MM.1S (cell line): Measurements from ENCODE around the gene CHD9NB.

Source experiments
- CTCF ChIP-seq: fragments of 300-600 bp; sonication (generic); IDR thresholded peaks from 2 replicates; pipeline ENCODE4 v1.5.1; 2016; ENCODE audit warnings: antibody characterized with exemption, low read length, mixed read lengths
- EZH2 ChIP-seq: fragments of 300-600 bp; sonication (generic); optimal IDR thresholded peaks from 2 replicates; pipeline ENCODE3; 2017; ENCODE audit warnings: low read depth, mild to moderate bottlenecking, antibody characterized with exemption, low read length, mixed read lengths
- EZH2phosphoT487 ChIP-seq: fragments of 300-600 bp; sonication (generic); IDR thresholded peaks from 2 replicates; pipeline ENCODE4 v1.6.1; 2018; ENCODE audit warnings: antibody characterized with exemption, low read length

GRCh38 chr16:53061701-53062159 is 9.0 kb upstream of the CHD9NB start:
- TF ChIP-seq CTCF, result peak; percentile 19
- no peak for TF ChIP-seq EZH2
- TF ChIP-seq EZH2phosphoT487, result no peak
